Spleen (tissue), 11 donors: ENCODE measurements around the gene CFAP77. TPM values are rescaled to one million over a fixed set of nuclear protein-coding genes. Genes with fewer than 3 reads are reported as not detected.

ENCODE experiments used
- DNase-seq: peaks from one replicate; pipeline ENCODE4 v3.0.0-alpha.2; 2020
- H3K27ac ChIP-seq, 8 donors: fragments of 200-600 bp; sonication (generic) in 7 of 8; 1 replicate in 4 of 8; 2 replicates in 4 of 8; pipeline versions ENCODE4 v1.5.0 to v1.8.0; 2016 to 2021; ENCODE audit warnings: inconsistent platforms in 4 of 8, mild to moderate bottlenecking in 4 of 8, moderate library complexity in 1 of 8
- H3K27me3 ChIP-seq, 7 donors: fragments of 200-600 bp; sonication (generic) in 6 of 7; replicated peaks in 1 of 7; 1 replicate in 4 of 7; 2 replicates in 3 of 7; pipeline versions ENCODE4 v1.5.0 to v1.8.0; 2016 to 2021; ENCODE audit warnings: inconsistent platforms in 3 of 7, mild to moderate bottlenecking in 1 of 7
- H3K36me3 ChIP-seq, 6 donors: fragments of 200-600 bp; sonication (generic) in 5 of 6; 1 replicate in 4 of 6; 2 replicates in 2 of 6; pipeline versions ENCODE4 v1.5.0 to v1.8.0; 2016 to 2021; ENCODE audit warnings: inconsistent platforms in 2 of 6
- H3K4me1 ChIP-seq, 6 donors: fragments of 200-600 bp; sonication (generic) in 5 of 6; 1 replicate in 3 of 6; 2 replicates in 3 of 6; pipeline versions ENCODE4 v1.5.0 to v1.8.0; 2016 to 2021; ENCODE audit warnings: inconsistent platforms in 3 of 6
- H3K4me3 ChIP-seq, 8 donors: fragments of 200-600 bp; sonication (generic) in 7 of 8; 1 replicate in 4 of 8; 2 replicates in 4 of 8; pipeline versions ENCODE4 v1.5.0 to v1.8.0; 2016 to 2021; ENCODE audit warnings: inconsistent platforms in 4 of 8, mild to moderate bottlenecking in 4 of 8, moderate library complexity in 2 of 8
- H3K9me3 ChIP-seq, 8 donors: fragments of 200-600 bp; sonication (generic) in 7 of 8; 1 replicate in 4 of 8; 2 replicates in 4 of 8; pipeline versions ENCODE4 v1.5.0 to v1.8.0; 2016 to 2021; ENCODE audit warnings: inconsistent platforms in 4 of 8
- POLR2A ChIP-seq, 3 donors: fragments of 450-650 bp; IDR thresholded peaks; one replicate each; pipeline ENCODE4 v1.5.1; 2017; ENCODE audit warnings: antibody characterized with exemption in 3 of 3, mild to moderate bottlenecking in 1 of 3
- POLR2AphosphoS5 ChIP-seq, 3 donors: sonication (generic); formaldehyde crosslinking; IDR thresholded peaks; one replicate each; pipeline ENCODE4 v1.5.1; 2017; ENCODE audit warnings: antibody characterized with exemption in 3 of 3
- WGBS, 5 donors: extraction: QIAGEN DNeasy Blood & Tissue Kit in 3 of 5; methylation state at CpG; one replicate each; pipeline versions ENCODE4 v1.1.5 to v1.1.7; 2013 to 2018; 5-methylcytosine and 5-hydroxymethylcytosine counted together
- intact Hi-C: fragments of 100-400 bp; cut with DNase I; formaldehyde crosslinking; loops from one replicate; pipeline ENCODE4 v1.15.0; 2023; ENCODE audit warnings: low total_unique reads
- polyA plus RNA-seq, 3 donors: library from polyadenylated mRNA; stranded (reverse); fragments of 200-250 nt; gene quantifications; one replicate each; pipeline ENCODE4 v1.2.1, GENCODE V29; 2013
- total RNA-seq, 7 donors: library from RNA; depleted of rRNA in 3 of 7; stranded (reverse); fragments of >200 nt in 3 of 7; fragmentation: NEBNext Ultra II Directional in 4 of 7; extraction: Animal tissue kit (Norgen Biotek cat#: 25700) in 4 of 7; gene quantifications; one replicate each; pipeline versions ENCODE4 v1.1.0 to v1.2.1, GENCODE V29; 2016 to 2021
- TF ChIP-seq, protein P1 (sequence below), 11 experiments: fragments of 200-600 bp in 7 of 11; fragments of 450-650 bp in 4 of 11; sonication (generic) in 4 of 11; IDR thresholded peaks in 8 of 11; conservative IDR thresholded peaks in 3 of 11; 1 replicate in 7 of 11; 2 replicates in 4 of 11; pipeline versions ENCODE4 v1.4.0 to v1.8.0; 2016 to 2021; ENCODE audit warnings: antibody characterized with exemption in 11 of 11, inconsistent platforms in 4 of 11, mild to moderate bottlenecking in 1 of 11
- donor health status: healthy with polysubstance abuse.
- donor health status: DM: no; HTN: no; CAD: no; lungs with moderate emphysema.
- donor health status: DM: no; HTN: no; CAD: no.
- donor health status: Bipolar disorder and iron deficiency.
- donor health status: healthy.
- donor health status: DM: no; HTN: no; CAD: no.
- donor health status: DM: yes; HTN: yes; CAD: no.

Gene CFAP77
- total and polyA plus RNA-seq, 10 donors, result 0.06 TPM; not detected in 9

- DNase-seq, result no peak
- Histone ChIP-seq H3K36me3 (no peaks in the 10 kb centered on the region), H3K27me3 (peaks cover 0 to 70% (median 0%) of the 10 kb centered on the region in 7 donors), H3K9me3 (no peaks in the 10 kb centered on the region), H3K4me1 (no peaks in the 10 kb centered on the region), H3K27ac (no peak overlapping the region), H3K4me3 (no peak overlapping the region)
- intact Hi-C loops, result no loop called here
- TF ChIP-seq, protein P1, sequence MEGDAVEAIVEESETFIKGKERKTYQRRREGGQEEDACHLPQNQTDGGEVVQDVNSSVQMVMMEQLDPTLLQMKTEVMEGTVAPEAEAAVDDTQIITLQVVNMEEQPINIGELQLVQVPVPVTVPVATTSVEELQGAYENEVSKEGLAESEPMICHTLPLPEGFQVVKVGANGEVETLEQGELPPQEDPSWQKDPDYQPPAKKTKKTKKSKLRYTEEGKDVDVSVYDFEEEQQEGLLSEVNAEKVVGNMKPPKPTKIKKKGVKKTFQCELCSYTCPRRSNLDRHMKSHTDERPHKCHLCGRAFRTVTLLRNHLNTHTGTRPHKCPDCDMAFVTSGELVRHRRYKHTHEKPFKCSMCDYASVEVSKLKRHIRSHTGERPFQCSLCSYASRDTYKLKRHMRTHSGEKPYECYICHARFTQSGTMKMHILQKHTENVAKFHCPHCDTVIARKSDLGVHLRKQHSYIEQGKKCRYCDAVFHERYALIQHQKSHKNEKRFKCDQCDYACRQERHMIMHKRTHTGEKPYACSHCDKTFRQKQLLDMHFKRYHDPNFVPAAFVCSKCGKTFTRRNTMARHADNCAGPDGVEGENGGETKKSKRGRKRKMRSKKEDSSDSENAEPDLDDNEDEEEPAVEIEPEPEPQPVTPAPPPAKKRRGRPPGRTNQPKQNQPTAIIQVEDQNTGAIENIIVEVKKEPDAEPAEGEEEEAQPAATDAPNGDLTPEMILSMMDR (IDR thresholded peaks at IDR 0.05 in 8 of 11, conservative IDR thresholded peaks at IDR 0.05 in 3 of 11), result no peak
- TF ChIP-seq POLR2A (IDR thresholded peaks at IDR 0.05) (no peak), POLR2AphosphoS5 (IDR thresholded peaks at IDR 0.05) (no peak)
- 67 to 75% (median 72%) methylated on average over 10 of the region's 10 CpGs for WGBS, 5 donors
These were observed 24.9 kb downstream of the CFAP77 start for GRCh38 chr9:132434881-132435280.

DNA sequence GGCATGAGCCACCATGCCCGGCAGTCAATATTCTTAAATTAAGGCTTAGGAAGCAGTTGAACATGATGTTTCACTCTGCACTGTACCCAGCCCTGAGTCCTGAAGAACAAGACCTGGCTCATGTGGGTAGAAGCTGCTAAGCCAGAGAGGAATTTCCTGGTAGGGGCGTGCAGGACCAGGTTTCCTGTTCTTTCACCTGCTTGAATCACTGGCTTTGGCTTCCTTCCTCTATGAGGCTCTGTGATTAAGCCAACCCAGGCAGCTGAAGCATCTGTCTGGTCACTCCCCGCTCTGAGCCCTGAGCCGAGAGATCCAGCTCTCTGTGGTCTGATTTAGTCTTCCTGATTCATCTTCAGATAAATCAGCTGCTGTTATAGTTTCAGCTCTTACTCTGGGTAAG, 29.1 kb downstream of the CFAP77 start:
- Histone ChIP-seq H3K27ac (no peak overlapping the region), H3K36me3 (no peaks in the 10 kb centered on the region), H3K27me3 (peaks cover 0 to 80% (median 5%) of the 10 kb centered on the region in 7 donors), H3K4me3 (no peak overlapping the region), H3K9me3 (no peaks in the 10 kb centered on the region), H3K4me1 (peaks cover 0 to 5% (median under 1%) of the 10 kb centered on the region in 6 donors)
- 45 to 51% (median 50%) methylated on average over 2 to 4 of the region's 4 CpGs for WGBS, 5 donors
- intact Hi-C loops, result no loop called here
- no peak for DNase-seq
- no peak for TF ChIP-seq POLR2AphosphoS5 (IDR thresholded peaks at IDR 0.05)
- TF ChIP-seq POLR2A (IDR thresholded peaks at IDR 0.05), result no peak
- TF ChIP-seq, protein P1 (IDR thresholded peaks at IDR 0.05 in 8 of 11, conservative IDR thresholded peaks at IDR 0.05 in 3 of 11), result no peak

DNA sequence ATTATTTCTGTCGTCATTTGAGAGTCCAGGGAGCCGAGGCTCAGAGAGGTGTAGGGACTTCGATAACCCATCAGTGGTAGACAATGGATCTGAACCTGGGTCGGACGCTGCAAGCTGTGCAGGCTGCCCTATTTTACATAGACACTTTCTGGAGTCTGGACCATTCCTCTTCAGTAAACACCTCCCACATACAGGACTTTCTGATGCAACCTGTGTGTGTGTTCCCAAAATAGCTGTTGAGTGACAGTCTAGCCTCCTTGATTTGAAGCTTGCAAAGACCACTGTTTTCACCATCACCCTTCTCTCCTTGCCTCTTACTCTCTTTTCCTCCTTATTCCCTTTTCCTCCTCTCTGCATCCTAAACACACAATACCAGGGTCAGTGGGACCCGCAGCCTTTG, 30.7 kb downstream of the CFAP77 start:
- peaks cover 0 to 8% (median 2%) of the 10 kb centered on the region in 6 donors for H3K4me1 ChIP-seq
- no peaks in the 10 kb centered on the region for H3K9me3 ChIP-seq
- no peak overlapping the region for H3K27ac ChIP-seq
- no peak for DNase-seq
- no peak overlapping the region for H3K4me3 ChIP-seq
- H3K27me3 ChIP-seq, result peaks cover 0 to 80% (median 8%) of the 10 kb centered on the region in 7 donors
- 53 to 86% (median 79%) methylated on average over 3 to 6 of the region's 6 CpGs for WGBS, 5 donors
- TF ChIP-seq POLR2AphosphoS5 (IDR thresholded peaks at IDR 0.05) (no peak), POLR2A (IDR thresholded peaks at IDR 0.05) (no peak)
- TF ChIP-seq, protein P1 (IDR thresholded peaks at IDR 0.05 in 8 of 11, conservative IDR thresholded peaks at IDR 0.05 in 3 of 11), result no peak
- intact Hi-C loops, result no loop called here
- H3K36me3 ChIP-seq, result no peaks in the 10 kb centered on the region

GRCh38 chr9:132441404-132441803, 31.4 kb downstream of the CFAP77 start:
- Histone ChIP-seq H3K4me3 (no peak overlapping the region), H3K9me3 (no peaks in the 10 kb centered on the region), H3K36me3 (no peaks in the 10 kb centered on the region), H3K27ac (no peak overlapping the region), H3K4me1 (peaks cover 0 to 8% (median 2%) of the 10 kb centered on the region in 6 donors), H3K27me3 (peaks cover 0 to 82% (median 8%) of the 10 kb centered on the region in 7 donors)
- 50 to 76% (median 59%) methylated on average over 7 to 10 of the region's 10 CpGs for WGBS, 5 donors
- TF ChIP-seq POLR2AphosphoS5 (IDR thresholded peaks at IDR 0.05), result no peak
- TF ChIP-seq POLR2A (IDR thresholded peaks at IDR 0.05), result no peak
- TF ChIP-seq, protein P1 (IDR thresholded peaks at IDR 0.05 in 8 of 11, conservative IDR thresholded peaks at IDR 0.05 in 3 of 11), result no peak
- DNase-seq, result no peak
- intact Hi-C loops, result no loop called here
